Activated CD4-positive, alpha-beta T cell treated with anti-CD3 and anti-CD28 coated beads for 48 hours (primary cell): ENCODE measurements around the gene NOL9.
"Not testable (repeated sequence)": the region's sequence is repeated elsewhere in the genome, so short reads cannot be mapped to it uniquely, and the experiment has no call there.

ENCODE experiments used
- DNase-seq: peaks from one replicate; pipeline ENCODE4 v3.0.0-alpha.2; 2020

NOL9 gene

DNA sequence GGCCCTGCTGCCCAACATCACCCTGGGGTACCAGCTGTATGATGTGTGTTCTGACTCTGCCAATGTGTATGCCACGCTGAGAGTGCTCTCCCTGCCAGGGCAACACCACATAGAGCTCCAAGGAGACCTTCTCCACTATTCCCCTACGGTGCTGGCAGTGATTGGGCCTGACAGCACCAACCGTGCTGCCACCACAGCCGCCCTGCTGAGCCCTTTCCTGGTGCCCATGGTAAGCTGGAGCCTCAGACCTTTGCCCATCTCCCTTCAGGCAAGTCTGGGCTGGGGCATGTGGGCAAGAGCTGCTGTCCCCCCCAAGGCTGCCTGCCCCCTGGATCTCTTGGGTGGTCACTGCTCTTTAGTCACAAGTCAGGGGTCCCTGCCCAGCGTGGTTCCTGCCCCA, 16.7 kb upstream of the NOL9 start:
- DNase-seq: no peak

DNA sequence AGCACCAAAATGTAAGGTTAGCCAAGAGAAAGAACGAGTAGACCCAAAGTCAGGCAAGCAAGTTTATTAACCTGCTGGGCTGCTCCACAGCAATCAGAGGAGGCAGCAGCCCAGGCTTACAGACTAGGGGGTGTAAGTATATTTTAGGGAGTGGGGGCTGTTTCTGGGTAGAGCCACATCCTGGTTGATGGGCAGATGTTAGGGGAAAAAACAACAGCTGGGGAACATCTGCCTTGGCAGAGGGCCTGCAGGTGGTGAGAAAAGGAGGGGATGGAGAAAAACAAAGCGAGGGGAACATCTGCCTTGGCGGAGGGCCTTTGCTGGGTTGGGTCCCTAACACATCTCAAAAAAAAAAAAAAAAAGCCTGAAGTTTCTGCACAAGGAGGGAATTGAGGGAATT, 15.8 kb upstream of the NOL9 start:
- DNase-seq: no peak

DNA sequence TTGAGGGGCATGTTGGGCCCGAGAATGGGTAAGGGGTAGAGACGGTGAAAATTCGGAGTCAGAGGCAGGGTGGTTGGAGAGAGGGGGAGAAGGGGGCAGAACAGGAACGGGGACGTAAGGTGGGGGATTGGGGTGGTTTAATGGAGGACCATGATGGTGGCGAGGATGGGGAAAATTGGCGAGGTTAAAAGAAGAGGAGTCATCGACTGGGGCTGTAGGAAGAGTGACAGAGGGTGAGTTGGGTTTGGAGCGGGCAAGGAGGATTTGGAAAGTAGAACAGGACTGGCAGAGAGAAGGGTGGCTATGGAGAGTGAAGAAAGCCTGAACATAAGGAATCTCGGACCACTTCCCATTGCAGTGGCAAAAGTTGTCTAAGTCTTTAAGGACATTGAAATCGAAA, 14.7 kb upstream of the NOL9 start:
- no peak for DNase-seq

- DNase-seq: no peak
Observed at GRCh38 chr1:6560267-6560666, 6.0 kb upstream of the NOL9 start.

DNA sequence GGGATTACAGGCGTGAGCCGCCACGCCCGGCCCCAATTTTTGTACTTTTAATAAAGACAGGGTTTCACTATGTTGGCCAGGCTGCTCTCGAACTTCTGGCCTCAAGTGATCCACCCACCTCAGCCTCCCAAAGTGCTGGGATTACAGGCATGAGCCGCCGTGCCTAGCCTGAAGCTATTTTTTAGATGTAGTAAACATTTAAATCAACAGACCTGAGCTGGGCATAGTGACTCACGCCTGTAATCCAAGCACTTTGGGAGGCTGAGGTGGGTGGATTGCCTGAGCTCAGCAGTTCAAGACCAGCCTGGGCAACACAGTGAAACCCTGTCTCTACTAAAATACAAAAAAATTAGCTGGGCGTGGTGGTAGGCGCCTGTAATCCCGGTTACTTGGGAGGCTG, 4.8 kb upstream of the NOL9 start:
- not testable (repeated sequence) for DNase-seq

GRCh38 chr1:6557597-6557996, 3.3 kb upstream of the NOL9 start:
- DNase-seq: no peak

DNA sequence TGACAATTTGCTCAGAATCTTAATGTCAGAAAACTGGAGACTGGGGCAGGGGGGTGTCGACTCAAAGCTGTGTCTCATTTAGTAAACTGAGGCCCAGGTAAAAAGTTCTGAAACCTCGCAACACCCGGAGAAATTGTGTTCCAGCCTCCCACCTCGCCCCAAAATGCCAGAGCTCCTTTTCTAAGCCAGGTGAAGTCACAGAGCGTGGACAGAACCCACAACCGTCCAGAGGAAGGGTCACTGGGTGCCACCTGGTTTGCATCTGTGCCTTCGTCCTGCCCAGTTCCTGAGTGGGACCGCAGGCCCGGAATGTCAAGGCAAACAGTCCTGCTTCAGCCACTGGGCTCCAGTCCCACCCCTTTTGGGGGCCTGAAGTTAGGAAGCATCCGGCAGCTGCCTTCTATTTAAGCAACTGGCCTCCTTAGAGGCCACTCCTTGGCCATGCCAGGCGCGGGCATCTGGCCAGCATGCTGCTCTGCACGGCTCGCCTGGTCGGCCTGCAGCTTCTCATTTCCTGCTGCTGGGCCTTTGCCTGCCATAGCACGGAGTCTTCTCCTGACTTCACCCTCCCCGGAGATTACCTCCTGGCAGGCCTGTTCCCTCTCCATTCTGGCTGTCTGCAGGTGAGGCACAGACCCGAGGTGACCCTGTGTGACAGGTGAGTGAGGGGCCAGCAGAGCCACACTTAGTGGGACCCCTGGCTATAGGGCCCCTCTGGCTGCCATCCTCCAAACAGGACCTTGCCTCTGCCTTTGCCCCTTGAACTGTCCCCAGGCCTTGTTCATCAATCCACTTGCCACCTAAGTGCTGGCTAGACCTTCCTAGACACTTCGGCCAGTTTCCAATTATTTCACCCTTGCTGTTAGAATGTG, 830 bp upstream of the NOL9 start, which contains the start of gene TAS1R1:
Gene TAS1R1 (plus strand): TSS at position 401 of the 872 bp plus-strand sequence. CDS start 67 bp downstream, at position 468.
- no peak for DNase-seq

GRCh38 chr1:6547301-6547700, 7.0 kb downstream of the NOL9 start:
- no peak for DNase-seq

DNA sequence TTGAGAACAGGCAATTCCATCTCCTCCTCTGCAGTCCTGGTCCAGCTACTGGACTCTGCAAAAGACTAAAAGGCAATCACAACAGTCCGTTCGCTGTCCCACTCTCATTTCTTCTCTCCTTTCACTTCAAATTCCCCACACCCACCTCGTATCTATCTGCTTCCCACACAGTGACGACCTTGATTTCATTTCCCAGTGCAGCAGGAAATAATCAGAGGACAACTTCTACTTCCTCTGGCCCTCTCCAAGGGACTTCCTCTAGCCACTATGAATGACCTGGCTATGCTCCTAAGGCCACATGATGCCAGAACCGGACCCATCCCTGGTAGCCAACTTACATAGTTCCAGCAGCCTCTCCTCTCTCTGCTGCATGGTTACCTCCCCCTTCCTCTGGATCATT, 8.0 kb downstream of the NOL9 start:
- DNase-seq: no peak

- DNase-seq: no peak
Observed at GRCh38 chr1:6545276-6546112, 8.8 kb downstream of the NOL9 start.

DNA sequence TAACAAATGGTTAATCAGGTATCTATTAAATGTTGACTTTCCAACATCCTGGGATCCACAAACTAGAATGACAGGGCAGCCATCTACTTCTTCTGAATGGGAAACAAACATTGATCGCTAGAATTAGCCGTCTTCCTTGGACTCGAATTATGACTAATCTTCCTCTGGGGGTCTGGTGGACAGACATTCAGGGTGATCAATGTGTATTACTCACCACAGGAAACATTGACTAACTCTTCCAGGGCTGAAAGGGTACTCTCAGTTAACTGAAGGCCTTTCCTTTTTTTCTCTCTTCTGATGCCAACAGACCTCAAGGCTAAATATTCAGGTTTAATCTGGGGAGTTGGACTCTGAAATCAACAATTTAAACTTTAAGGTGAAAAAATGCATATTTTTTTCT, 9.5 kb downstream of the NOL9 start:
- no peak for DNase-seq

DNA sequence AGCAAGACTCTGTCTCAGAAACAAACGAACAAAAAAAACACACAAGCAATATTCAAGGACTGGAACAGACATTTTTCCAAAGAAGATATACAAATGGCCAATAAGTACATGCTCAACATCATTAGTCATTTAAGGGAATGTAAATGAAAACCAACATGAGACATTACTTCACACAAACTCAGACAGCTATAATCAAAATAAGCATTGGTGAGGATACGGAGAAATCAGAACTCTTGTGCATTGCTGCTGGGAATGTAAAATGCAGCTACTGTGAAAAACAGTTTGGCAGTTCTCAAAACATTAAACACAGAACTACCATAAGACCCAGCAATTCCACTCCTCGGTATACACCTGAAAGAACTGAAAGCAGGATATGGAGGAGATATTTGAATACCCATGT, 15.4 kb downstream of the NOL9 start:
- no peak for DNase-seq

DNA sequence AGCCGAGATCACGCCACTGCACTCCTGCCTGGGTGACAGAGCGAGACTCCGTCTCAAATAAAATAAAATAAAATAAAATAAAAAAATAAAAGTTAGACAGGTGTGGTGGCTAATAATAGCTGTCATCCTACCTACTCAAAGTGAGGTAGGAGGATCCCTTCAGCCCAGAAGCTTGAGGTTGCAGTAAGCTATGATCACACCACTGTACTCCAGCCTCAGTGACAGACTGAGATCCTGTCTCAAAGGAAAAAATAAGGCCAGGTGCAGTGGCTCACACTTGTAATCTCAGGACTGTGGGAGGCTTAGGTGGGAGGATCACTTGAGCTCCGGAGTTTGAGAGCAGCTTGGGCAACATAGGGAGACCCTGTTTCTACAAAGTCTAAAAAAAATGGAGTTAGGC, 18.0 kb downstream of the NOL9 start:
- DNase-seq: no peak

DNA sequence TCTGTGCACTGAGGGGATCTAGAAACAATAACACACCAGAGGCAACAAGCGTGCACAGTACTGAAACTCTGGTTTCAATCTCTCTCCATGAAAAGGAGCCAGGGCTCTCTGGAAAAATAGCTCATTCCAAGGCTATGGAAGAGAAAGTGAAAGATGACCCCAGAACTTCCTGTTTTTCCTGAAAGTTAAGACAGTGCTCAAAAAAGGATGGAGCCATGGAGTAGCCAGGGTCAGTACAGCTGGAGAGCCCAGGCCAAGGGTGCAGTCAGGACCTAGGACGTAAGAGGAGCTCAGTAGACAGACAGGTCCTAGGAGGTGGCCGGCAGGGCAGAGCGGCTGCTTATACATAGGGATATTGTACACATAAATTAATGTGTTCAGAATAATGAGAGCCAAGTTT, 19.1 kb downstream of the NOL9 start:
- no peak for DNase-seq

GRCh38 chr1:6534248-6534822, 20.0 kb downstream of the NOL9 start:
- DNase-seq: no peak

GRCh38 chr1:6531996-6532395, 22.3 kb downstream of the NOL9 start:
- DNase-seq: no peak

DNA sequence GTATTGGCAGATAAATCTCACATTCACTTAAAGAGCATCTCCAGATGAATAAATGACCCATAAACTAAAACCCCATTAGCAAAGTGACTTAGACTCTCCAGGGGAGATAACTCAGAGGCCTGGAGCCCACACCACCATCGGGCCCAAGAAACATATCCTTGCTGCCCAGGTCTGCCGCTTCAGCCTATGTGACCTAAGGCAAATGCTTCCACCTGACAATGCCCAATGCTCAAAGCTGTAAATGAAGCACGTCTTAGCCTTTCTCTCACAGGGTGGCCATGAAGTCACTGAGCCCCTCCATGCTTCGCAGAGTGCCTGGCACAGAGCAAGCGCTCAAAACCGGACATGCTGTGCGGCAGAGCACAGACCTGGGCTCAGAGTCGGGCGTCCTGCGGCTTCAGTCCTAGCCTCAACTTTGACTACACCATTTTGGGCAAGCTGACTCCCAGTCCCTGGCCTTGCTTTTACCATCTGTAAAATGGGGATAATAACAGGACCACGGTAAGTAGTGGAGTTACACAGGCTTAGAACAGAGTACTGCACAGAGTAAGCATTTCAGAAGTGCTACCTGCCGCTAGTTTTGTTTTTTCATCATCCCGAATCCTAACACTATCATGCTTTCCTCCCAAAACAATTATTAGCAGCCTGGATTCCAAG, 23.7 kb downstream of the NOL9 start:
- no peak for DNase-seq

- no peak for DNase-seq
Observed at GRCh38 chr1:6528492-6528891, 25.8 kb downstream of the NOL9 start.

DNA sequence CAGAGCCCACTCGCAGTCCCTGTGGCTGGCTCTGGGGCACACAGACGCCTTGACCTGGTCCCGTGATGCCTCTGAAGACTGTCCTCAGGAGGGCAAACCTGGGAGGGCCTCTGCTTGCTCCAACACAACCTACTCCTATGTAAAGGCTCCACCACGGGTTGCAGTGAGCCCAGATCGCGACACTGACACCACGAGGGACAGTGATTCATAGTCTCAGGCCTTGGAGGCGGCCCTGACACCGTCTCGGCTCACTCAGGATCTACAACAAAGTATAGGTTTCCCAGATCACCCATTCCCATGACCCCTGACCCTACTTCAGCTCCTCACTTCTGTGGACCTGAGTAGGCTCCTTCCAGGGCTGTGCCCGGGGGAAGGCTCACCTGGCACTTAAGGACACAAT, 28.0 kb downstream of the NOL9 start:
- no peak for DNase-seq

- DNase-seq: no peak
Observed at GRCh38 chr1:6523566-6523965, 30.7 kb downstream of the NOL9 start.

DNA sequence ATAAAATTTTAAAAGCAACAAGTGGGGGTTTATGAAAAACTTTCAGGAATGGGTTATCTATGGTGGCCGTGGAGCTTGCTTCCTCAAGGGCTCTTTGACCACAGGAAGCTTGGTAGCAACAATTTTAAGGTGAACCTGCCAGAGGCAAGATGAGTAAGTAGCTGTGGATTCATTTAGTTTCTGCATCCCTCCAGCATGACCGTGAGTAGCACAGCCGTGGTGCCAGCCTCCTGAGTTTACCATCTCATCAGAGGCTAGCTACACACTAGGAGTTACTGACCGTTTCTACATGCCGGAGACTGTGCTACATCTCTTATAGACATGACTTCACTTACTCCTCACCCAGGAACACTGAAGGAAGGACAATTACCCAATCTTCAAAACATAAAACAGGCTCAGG, 32.8 kb downstream of the NOL9 start:
- no peak for DNase-seq

DNA sequence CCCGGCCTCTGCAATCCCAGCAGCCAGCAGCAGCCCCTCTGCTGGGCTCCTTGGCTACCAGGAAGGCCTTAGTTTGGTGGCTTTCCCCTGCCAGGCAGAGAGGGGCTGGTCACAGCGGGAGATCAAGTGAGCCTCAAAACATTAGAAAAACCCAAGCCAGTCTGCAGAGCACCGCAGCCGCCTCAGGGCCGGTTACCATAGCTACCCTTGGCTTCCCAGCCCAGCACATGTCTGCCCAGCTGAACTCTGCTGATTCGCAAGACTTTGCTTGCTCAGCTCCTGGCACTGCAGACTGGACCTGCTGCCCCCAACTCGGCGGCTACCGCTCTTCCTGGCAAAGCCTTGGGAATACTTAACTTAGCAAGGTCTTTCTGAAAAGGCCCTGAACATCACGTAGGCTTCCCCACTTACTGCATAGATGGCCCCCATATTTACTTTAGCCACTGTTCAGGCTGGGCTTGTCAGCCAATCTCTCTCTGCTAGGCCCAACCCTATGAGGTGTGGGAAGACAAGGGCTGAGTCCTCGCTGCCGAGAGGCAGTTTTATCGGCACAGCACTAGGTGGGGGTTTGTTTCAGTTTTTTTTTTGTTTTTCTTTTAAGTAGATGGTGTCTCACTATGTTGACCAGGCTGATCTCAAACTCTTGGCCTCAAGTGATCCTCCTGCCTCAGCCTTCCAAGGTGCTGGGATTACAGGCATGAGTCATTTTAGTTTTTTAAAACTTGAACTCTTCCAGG, 34.2 kb downstream of the NOL9 start:
- no peak for DNase-seq
